Spinal cord (tissue), 10 donors: ENCODE measurements around the gene EVC. TPM values are rescaled to one million over a fixed set of nuclear protein-coding genes. Genes with fewer than 3 reads are reported as not detected.

Source experiments
- DNase-seq, 6 donors: peaks; one replicate each; pipeline versions ENCODE4 v3.0.0 to v3.0.0-alpha.2; 2013 to 2015; ENCODE audit warnings: low spot score in 6 of 6, low read depth in 4 of 6
- H3K27ac ChIP-seq: one replicate; pipeline ENCODE4 v1.5.1; 2013; ENCODE audit warnings: low read depth, low read length, control low read depth
- H3K27me3 ChIP-seq: one replicate; pipeline ENCODE4 v1.6.1; 2013; ENCODE audit warnings: low read length; ENCODE audit not compliant: control insufficient read depth, insufficient read depth
- H3K36me3 ChIP-seq: one replicate; pipeline ENCODE4 v1.6.1; 2013; ENCODE audit warnings: low read length; ENCODE audit not compliant: control insufficient read depth, insufficient read depth
- H3K4me1 ChIP-seq: one replicate; pipeline ENCODE4 v1.6.1; 2013; ENCODE audit warnings: low read length; ENCODE audit not compliant: control insufficient read depth, insufficient read depth
- H3K4me3 ChIP-seq: one replicate; pipeline ENCODE4 v1.5.1; 2013; ENCODE audit warnings: low read depth, low read length, control low read depth
- H3K9me3 ChIP-seq: one replicate; pipeline ENCODE4 v1.6.1; 2013; ENCODE audit warnings: low read length; ENCODE audit not compliant: control insufficient read depth, insufficient read depth
- WGBS: methylation state at CpG from one replicate; pipeline ENCODE4 v1.1.5; 2013; ENCODE audit warnings: missing lambda C conversion rate; ENCODE audit not compliant: insufficient coverage; 5-methylcytosine and 5-hydroxymethylcytosine counted together
- polyA plus RNA-seq, 2 donors: library from polyadenylated mRNA; unstranded; fragments of 120-200 nt; gene quantifications; one replicate each; pipeline ENCODE4 v1.2.1, GENCODE V29; 2013; ENCODE audit not compliant: insufficient read length in 2 of 2
- total RNA-seq, 2 donors: library from RNA; depleted of rRNA in 1 of 2; stranded (reverse); fragments of 120-200 nt in 1 of 2; fragments of >200 nt in 1 of 2; gene quantifications; one replicate each; pipeline versions ENCODE4 v1.2.3 to v1.2.4, GENCODE V29; 2013 to 2014
- donor health status: healthy.

EVC gene
- total and polyA plus RNA-seq, 4 donors = 9.9 to 20.8 (median 10.5) TPM

GRCh38 chr4:5751666-5752375, 40.8 kb downstream of the EVC start:
- WGBS = 69% methylated on average over 9 of the region's 14 CpGs
- no peak overlapping the region for H3K27ac ChIP-seq

DNA sequence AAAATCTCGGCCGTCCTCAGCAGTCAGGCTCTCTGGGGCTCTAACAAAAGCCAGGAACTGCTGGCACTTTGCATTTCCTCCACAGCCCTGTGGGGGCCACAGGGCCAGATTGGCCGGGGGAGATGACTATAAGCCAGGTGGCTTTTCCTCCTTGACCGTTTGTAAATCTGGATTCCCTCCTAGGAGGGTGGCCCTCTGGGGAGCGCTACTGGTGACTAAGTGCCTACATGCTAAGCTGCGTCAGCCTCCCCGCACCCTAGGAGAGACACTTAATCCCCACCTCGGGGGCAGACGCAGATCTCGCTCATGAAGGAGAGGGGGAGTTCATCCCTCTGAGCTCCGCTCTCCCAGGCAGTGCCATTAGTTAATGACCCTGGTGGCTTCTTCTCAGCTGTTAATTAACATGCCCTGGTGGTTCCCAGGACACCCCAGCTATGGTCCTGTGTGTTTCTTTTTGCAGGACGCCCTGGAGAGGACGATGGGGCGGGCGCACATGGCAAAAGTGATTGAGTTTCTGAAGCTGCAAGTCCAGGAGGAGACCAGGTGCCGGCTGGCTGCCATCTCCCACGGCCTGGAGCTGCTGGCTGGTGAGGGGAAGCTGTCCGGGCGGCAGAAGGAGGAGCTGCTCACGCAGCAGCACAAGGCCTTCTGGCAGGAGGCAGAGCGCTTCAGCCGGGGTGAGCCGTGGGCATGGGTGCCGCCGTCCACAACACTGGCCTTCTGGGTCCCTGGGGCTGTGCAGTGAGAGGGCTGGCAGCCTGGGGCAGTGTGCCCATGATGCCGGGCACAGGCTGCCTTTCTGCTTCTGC, 41.6 kb downstream of the EVC start:
- Histone ChIP-seq H3K27me3 (no peaks in the 10 kb centered on the region), H3K9me3 (no peaks in the 10 kb centered on the region), H3K36me3 (peaks cover 64% of the 10 kb centered on the region), H3K27ac (no peak overlapping the region), H3K4me1 (peaks cover 13% of the 10 kb centered on the region), H3K4me3 (no peak overlapping the region)
- 74% methylated on average over 22 of the region's 26 CpGs for WGBS
- peak in 1 of 6 donors; percentile 36 for DNase-seq

More at GRCh38 chr4:5751666-5752375, 40.8 kb downstream of the EVC start:
- no peak overlapping the region for H3K4me3 ChIP-seq
- peaks cover 57% of the 10 kb centered on the region for H3K36me3 ChIP-seq
- peaks cover 18% of the 10 kb centered on the region for H3K4me1 ChIP-seq
- no peaks in the 10 kb centered on the region for H3K9me3 ChIP-seq
- DNase-seq = no peak
- H3K27me3 ChIP-seq = no peaks in the 10 kb centered on the region

GRCh38 chr4:5753366-5753765, 42.4 kb downstream of the EVC start:
- peaks cover 64% of the 10 kb centered on the region for H3K36me3 ChIP-seq
- WGBS = 99% methylated on average over 7 of the region's 7 CpGs
- peaks cover 13% of the 10 kb centered on the region for H3K4me1 ChIP-seq

DNA sequence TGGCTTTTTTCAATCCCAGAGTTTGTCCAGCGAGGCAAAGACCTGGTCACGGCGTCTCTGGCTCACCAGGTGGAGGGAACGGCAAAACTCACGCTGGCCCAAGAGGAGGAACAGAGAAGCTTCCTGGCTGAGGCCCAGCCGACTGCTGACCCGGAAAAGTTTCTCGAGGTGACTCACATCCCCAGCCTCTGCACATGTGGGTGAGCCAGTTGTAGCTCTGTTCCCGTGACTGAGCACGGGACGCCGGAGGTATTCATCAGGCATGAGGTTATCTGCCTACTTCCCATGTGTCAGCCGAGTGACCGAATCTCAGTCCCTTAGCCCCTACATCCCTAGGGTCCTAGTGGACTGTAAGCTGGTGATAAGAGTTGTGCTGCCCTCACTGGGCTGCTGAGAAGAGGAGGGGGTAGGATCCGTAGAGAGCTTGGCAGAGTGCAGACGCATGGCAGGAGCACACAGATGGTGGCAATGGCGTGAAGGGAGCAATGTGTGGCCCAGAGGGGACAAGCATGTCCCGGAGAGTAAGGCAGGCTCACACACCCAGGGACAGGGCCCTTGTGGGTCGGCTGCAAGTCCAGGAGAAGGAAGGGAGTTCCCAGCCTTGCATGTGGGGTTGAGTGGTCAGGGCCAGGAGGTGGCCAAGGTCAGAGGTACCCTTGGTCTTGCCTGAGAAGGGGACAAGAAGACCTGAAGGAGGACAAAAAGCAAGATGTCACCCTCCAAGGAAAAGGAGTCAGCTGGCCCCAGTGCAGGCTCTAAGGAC, 42.9 kb downstream of the EVC start:
- 90% methylated on average over 16 of the region's 19 CpGs for WGBS
- H3K27ac ChIP-seq = no peak overlapping the region
- peaks cover 13% of the 10 kb centered on the region for H3K4me1 ChIP-seq
- H3K4me3 ChIP-seq = no peak overlapping the region
- H3K9me3 ChIP-seq = no peaks in the 10 kb centered on the region
- DNase-seq = no peak
- H3K27me3 ChIP-seq = no peaks in the 10 kb centered on the region
- peaks cover 64% of the 10 kb centered on the region for H3K36me3 ChIP-seq

More at GRCh38 chr4:5753366-5753765, 42.4 kb downstream of the EVC start:
- DNase-seq = no peak
- no peaks in the 10 kb centered on the region for H3K27me3 ChIP-seq
- no peak overlapping the region for H3K27ac ChIP-seq
- no peak overlapping the region for H3K4me3 ChIP-seq
- H3K9me3 ChIP-seq = no peaks in the 10 kb centered on the region

DNA sequence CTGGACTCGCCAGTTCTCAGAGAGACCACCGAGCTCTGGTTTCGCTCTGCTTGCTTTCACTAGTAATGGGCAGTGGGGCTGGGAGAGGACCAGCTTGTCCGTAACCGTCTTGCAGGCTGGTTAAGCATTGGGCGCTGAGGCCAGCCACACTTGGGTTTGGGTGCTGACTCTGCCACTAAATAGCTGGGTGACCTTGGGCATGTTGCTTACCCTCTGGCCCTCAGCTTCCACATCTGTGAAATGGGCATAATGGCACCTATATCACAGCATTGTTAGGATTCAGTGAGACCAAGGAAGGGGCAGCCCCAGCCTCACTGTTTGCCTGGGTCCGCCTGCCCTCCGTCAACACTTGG, 43.5 kb downstream of the EVC start:
- DNase-seq = no peak
- Histone ChIP-seq H3K36me3 (peaks cover 62% of the 10 kb centered on the region), H3K4me1 (peaks cover 13% of the 10 kb centered on the region), H3K27ac (no peak overlapping the region), H3K9me3 (no peaks in the 10 kb centered on the region), H3K27me3 (no peaks in the 10 kb centered on the region), H3K4me3 (no peak overlapping the region)
- WGBS = 93% methylated on average over 8 of the region's 8 CpGs

GRCh38 chr4:5755161-5755560, 44.2 kb downstream of the EVC start:
- Histone ChIP-seq H3K4me3 (no peak overlapping the region), H3K4me1 (peaks cover 13% of the 10 kb centered on the region), H3K36me3 (peaks cover 62% of the 10 kb centered on the region), H3K9me3 (no peaks in the 10 kb centered on the region), H3K27me3 (no peaks in the 10 kb centered on the region), H3K27ac (no peak overlapping the region)
- DNase-seq = no peak
- WGBS = 86% methylated on average over 12 of the region's 16 CpGs

DNA sequence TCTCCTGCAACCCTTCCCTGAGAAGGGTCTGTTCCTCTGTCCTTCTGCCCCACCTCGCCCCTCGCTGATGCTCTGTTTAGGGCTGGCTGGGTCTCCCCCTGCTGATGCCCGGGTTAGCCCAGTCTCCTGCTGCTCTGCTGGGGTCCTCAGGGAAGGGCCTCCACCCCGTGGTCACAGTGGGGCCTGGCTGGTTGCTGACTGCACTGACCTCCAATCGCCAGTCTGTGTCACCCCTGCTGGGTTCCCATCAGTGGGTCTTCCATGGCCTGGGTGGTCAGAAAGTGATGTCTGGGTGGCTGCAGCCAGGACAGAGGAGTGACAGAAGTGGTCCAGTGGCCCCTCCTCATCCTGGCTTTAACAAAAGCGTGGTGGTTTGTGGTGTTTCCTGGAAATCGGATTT, 44.7 kb downstream of the EVC start:
- no peaks in the 10 kb centered on the region for H3K27me3 ChIP-seq
- no peak for DNase-seq
- 91% methylated on average over 7 of the region's 7 CpGs for WGBS
- H3K36me3 ChIP-seq = peaks cover 62% of the 10 kb centered on the region
- H3K9me3 ChIP-seq = no peaks in the 10 kb centered on the region
- H3K4me3 ChIP-seq = no peak overlapping the region
- H3K4me1 ChIP-seq = peaks cover 13% of the 10 kb centered on the region
- H3K27ac ChIP-seq = no peak overlapping the region

DNA sequence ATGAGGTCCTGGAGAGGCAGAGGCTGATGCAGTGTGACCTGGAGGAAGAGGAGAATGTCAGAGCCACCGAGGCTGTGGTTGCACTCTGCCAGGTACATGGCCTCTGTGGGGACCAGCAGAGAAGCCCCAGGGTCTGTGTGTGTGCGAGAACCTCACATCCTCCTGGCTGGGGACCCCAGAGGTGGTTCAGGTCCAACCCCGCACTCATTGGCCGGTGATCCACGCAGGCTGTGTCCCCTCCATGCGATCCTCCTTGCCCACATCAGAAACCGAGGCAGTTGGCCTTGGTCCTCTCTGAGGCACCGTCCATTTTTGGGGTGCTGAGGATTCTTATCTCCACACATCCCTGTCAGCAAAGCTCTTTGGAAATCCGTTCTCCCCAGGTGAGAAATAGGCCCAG, 45.3 kb downstream of the EVC start:
- no peaks in the 10 kb centered on the region for H3K9me3 ChIP-seq
- no peak for DNase-seq
- 97% methylated on average over 6 of the region's 9 CpGs for WGBS
- H3K27ac ChIP-seq = no peak overlapping the region
- peaks cover 59% of the 10 kb centered on the region for H3K36me3 ChIP-seq
- no peaks in the 10 kb centered on the region for H3K27me3 ChIP-seq
- no peak overlapping the region for H3K4me3 ChIP-seq
- peaks cover 13% of the 10 kb centered on the region for H3K4me1 ChIP-seq

GRCh38 chr4:5757091-5757490, 46.1 kb downstream of the EVC start:
- H3K27me3 ChIP-seq = no peaks in the 10 kb centered on the region
- peaks cover 8% of the 10 kb centered on the region for H3K4me1 ChIP-seq
- no peaks in the 10 kb centered on the region for H3K9me3 ChIP-seq
- H3K27ac ChIP-seq = no peak overlapping the region
- 92% methylated on average over 7 of the region's 7 CpGs for WGBS
- no peak overlapping the region for H3K4me3 ChIP-seq
- peaks cover 51% of the 10 kb centered on the region for H3K36me3 ChIP-seq
- no peak for DNase-seq
